ENCODE measurements around the gene RELCH.

DNA sequence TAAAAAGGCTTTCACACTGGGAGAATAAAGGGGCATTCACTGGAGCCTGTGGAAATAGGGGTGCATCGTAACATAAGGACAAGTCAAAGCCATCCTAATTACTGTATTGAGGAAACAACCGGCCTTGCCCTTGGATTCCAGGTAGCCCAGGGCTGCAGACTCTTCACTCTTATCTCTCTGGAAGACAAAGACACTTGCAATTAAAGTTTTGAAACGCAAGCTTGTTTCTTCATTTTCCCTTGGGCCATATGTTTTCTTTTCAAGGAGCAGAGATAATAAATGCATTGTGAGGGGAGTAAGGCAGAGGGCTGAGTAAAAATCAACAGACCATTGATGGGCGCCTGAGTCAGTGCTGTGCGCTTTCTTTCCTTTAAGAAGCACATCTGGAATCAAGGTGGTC is 149.6 kb downstream of the RELCH start:
- TF ChIP-seq, protein P1, sequence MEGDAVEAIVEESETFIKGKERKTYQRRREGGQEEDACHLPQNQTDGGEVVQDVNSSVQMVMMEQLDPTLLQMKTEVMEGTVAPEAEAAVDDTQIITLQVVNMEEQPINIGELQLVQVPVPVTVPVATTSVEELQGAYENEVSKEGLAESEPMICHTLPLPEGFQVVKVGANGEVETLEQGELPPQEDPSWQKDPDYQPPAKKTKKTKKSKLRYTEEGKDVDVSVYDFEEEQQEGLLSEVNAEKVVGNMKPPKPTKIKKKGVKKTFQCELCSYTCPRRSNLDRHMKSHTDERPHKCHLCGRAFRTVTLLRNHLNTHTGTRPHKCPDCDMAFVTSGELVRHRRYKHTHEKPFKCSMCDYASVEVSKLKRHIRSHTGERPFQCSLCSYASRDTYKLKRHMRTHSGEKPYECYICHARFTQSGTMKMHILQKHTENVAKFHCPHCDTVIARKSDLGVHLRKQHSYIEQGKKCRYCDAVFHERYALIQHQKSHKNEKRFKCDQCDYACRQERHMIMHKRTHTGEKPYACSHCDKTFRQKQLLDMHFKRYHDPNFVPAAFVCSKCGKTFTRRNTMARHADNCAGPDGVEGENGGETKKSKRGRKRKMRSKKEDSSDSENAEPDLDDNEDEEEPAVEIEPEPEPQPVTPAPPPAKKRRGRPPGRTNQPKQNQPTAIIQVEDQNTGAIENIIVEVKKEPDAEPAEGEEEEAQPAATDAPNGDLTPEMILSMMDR (IDR thresholded peaks at IDR 0.05): no peak
- TF ChIP-seq POLR2AphosphoS5 (IDR thresholded peaks at IDR 0.05; ENCODE audit: low read depth, low read length): no peak
- TF ChIP-seq, protein P2, sequence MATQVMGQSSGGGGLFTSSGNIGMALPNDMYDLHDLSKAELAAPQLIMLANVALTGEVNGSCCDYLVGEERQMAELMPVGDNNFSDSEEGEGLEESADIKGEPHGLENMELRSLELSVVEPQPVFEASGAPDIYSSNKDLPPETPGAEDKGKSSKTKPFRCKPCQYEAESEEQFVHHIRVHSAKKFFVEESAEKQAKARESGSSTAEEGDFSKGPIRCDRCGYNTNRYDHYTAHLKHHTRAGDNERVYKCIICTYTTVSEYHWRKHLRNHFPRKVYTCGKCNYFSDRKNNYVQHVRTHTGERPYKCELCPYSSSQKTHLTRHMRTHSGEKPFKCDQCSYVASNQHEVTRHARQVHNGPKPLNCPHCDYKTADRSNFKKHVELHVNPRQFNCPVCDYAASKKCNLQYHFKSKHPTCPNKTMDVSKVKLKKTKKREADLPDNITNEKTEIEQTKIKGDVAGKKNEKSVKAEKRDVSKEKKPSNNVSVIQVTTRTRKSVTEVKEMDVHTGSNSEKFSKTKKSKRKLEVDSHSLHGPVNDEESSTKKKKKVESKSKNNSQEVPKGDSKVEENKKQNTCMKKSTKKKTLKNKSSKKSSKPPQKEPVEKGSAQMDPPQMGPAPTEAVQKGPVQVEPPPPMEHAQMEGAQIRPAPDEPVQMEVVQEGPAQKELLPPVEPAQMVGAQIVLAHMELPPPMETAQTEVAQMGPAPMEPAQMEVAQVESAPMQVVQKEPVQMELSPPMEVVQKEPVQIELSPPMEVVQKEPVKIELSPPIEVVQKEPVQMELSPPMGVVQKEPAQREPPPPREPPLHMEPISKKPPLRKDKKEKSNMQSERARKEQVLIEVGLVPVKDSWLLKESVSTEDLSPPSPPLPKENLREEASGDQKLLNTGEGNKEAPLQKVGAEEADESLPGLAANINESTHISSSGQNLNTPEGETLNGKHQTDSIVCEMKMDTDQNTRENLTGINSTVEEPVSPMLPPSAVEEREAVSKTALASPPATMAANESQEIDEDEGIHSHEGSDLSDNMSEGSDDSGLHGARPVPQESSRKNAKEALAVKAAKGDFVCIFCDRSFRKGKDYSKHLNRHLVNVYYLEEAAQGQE (IDR thresholded peaks at IDR 0.05; ENCODE audit: insufficient read depth in 1 of 2, low read depth in 2 of 2, low read length in 1 of 2): no peak
- TF ChIP-seq SIN3A (IDR thresholded peaks at IDR 0.05; ENCODE audit: borderline replicate concordance, insufficient read depth, low read depth, low read length): no peak

Data from Panc1 (cell line).